ENCODE measurements around the gene RAB24. TPM values are rescaled to one million over a fixed set of nuclear protein-coding genes. Genes with fewer than 3 reads are reported as not detected.

The RAB24 gene
- total RNA-seq, 1 donor from 2014 or later, result 12.0 TPM

Other genes with a start within 250 kb of the RAB24 start
- 51.1 TPM for gene FGFR4, start 216.8 kb downstream of the RAB24 start, total RNA-seq
- gene NSD1, start 169.9 kb downstream of the RAB24 start, total RNA-seq, result 57.4 TPM
- 39.1 TPM for gene PRELID1, start 80 bp upstream of the RAB24 start, total RNA-seq
- gene MXD3, start 8.2 kb upstream of the RAB24 start, total RNA-seq, result 5.7 TPM
- 124 TPM for gene LMAN2, start 47.9 kb upstream of the RAB24 start, total RNA-seq
- 12.5 TPM for gene RGS14, start 54.2 kb upstream of the RAB24 start, total RNA-seq
- not detected for gene SLC34A1, start 80.7 kb upstream of the RAB24 start, total RNA-seq
- not detected for gene PFN3, start 96.9 kb upstream of the RAB24 start, total RNA-seq
- gene F12, start 105.8 kb upstream of the RAB24 start, total RNA-seq, result not detected
- 12.5 TPM for gene GRK6, start 123.0 kb upstream of the RAB24 start, total RNA-seq
- gene PRR7, start 143.1 kb upstream of the RAB24 start, total RNA-seq, result 0.52 TPM
- gene DBN1, start 169.9 kb upstream of the RAB24 start, total RNA-seq, result 108 TPM
- 44.9 TPM for gene PDLIM7, start 193.9 kb upstream of the RAB24 start, total RNA-seq
- gene DOK3, start 206.1 kb upstream of the RAB24 start, total RNA-seq, result 5.7 TPM
- 33.9 TPM for gene DDX41, start 213.2 kb upstream of the RAB24 start, total RNA-seq